Measurements from ENCODE around the gene GSAP.

Gene GSAP

GRCh38 chr7:77407906-77408305 lies 8.2 kb downstream of the GSAP start:
- DNase-seq (ENCODE audit: low read depth, low spot score): no peak

DNA sequence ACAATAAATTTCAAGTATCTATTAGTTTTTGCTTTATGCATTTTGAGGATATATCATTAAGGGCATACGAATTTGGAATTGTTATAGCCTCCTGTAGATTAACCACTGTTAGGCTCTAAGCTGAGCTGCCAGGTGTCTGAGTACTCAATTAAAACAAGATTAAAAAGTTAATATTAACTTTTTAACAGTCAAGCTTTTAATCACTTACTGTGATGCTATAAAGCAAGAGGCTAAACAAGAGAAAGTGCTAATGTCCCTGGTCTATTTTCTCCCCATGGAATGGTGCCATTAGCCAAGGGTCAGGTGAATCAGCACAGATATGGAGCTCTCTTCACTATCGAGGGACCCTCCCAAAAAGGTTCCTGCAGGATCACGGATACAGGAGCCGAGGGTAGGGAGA lies 9.7 kb downstream of the GSAP start:
- no peak for DNase-seq (ENCODE audit: low read depth, low spot score)

DNA sequence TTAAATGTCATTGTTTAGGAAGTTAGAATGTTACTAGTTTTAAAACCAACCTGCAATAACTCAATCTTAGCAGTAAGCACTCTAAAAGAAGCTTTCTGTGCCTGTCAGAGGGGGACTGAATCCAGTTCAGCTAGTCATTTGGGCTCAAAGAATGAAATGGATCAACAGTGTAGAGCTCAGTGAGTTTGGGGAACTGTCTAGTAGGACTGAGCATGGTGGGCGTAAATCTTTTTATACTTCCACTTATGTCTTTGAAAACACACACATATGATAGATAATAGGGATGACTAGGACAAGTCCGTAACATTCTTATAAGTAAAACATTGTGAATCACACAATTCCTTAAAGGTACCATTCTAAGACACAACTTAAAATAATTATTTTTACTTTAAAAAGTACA lies 11.5 kb downstream of the GSAP start:
- no peak for DNase-seq (ENCODE audit: low read depth, low spot score)

GRCh38 chr7:77403957-77404356 lies 12.2 kb downstream of the GSAP start:
- DNase-seq (ENCODE audit: low read depth, low spot score): no peak

DNA sequence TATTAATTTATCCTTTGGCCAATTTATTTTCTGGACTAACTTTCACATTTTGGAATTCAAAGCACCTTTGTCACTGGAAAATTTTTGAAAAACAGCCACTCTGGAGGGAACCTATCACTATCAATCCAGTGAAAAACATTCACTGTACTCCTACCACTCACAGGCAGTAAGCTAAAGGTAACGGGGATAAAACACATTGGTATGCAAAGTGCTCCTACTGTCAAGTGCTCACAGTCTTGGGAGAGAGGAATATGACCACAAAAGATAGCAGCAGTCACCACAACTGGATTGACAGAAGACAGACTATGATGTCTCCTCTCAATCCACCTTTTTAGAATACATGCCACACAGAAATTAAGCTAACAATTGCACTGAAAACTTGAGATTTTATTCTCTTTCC lies 13.3 kb downstream of the GSAP start:
- DNase-seq (ENCODE audit: low read depth, low spot score): no peak

GRCh38 chr7:77401002-77401401 lies 15.1 kb downstream of the GSAP start:
- DNase-seq (ENCODE audit: low read depth, low spot score): no peak

DNA sequence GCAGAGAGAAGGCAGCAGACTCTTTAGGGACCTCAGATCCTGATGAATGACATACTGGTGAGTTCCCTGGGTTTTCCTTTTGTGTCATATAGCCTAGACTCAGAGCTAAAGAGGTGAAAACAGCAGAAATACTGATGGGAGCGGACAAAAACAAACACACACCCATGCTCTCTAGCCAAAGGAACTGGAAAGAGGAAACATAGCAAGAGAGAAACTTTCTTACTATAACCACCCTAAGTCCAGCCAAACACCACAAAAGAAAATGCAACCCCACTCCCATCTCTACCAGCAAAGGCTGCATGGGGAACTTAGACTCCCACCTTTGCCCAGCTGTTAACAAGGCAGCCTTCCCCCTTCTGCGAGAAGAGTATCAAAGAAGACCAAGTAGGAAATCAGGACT lies 16.3 kb downstream of the GSAP start:
- DNase-seq (ENCODE audit: low read depth, low spot score): no peak

- DNase-seq (ENCODE audit: low read depth, low spot score): no peak
Measured at GRCh38 chr7:77396894-77397547, 19.1 kb downstream of the GSAP start.

- DNase-seq (ENCODE audit: low read depth, low spot score): no peak
Measured at GRCh38 chr7:77395626-77396025, 20.5 kb downstream of the GSAP start.

DNA sequence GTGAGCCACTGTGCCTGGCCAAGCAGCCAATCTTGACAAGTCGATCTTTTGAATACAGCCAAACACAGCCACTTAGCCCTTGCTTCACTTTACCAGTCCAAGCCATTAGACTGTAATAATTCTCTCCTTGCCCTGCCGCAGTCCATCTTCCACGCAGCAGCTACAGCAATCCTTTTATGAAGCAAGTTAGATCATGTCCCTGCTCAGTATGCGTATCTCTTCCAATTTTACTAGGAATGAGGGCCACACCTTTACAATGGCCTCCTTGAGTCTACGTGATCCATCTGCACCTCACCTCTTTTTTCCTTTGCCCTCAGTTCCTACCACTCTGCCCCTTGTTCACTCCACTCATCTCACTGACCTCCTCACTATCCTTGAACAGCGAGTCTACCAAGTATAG lies 22.2 kb downstream of the GSAP start:
- no peak for DNase-seq (ENCODE audit: low read depth, low spot score)

- no peak for DNase-seq (ENCODE audit: low read depth, low spot score)
Measured at GRCh38 chr7:77393261-77393660, 22.9 kb downstream of the GSAP start.

DNA sequence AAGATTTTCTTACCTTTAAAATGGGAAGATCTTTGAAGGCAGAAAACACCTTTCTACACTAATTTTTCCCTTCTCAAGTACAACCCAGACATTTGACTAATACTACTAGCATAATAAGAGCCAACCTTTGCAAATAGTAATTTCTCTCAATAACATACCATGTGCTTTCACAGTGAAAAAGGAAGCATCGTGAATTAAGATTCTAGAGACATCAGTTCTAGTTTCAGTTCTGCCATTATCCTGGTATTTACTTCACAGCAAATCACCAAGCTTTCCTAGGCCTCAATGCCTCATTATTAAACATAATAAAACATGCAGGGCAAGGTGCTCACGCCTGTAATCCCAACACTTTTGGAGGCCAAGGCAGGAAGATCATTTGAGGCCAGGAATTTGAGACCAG lies 24.9 kb downstream of the GSAP start:
- DNase-seq (ENCODE audit: low read depth, low spot score): no peak

DNA sequence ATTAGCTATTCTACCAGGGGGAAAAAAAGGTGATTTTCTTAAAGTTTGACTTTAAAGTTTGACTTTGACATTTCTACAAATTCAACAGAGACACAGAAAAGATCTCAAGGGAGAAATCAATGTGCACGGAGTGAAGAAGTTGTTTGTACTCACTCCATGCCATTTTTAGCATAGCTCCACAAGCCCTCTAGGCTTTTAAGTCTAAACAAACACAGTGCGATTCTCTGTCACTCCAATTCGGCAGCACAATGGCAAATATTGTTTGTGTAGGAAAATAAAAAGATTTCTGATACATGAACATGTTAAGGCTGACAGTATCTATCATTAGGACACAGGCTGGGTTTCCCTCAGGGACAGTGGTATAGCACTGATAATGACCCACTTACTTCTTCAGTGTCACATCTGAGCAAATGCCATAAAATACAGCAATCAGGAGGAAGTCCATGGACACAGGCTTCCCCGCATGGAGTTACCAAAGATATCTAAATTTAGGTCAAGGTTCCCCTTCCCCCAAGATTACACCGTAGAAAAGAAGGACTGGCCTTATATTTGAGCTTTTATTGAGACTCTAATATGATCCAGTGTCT lies 28.0 kb downstream of the GSAP start:
- DNase-seq (ENCODE audit: low read depth, low spot score): no peak

GRCh38 chr7:77386165-77386822 lies 29.9 kb downstream of the GSAP start:
- no peak for DNase-seq (ENCODE audit: low read depth, low spot score)

DNA sequence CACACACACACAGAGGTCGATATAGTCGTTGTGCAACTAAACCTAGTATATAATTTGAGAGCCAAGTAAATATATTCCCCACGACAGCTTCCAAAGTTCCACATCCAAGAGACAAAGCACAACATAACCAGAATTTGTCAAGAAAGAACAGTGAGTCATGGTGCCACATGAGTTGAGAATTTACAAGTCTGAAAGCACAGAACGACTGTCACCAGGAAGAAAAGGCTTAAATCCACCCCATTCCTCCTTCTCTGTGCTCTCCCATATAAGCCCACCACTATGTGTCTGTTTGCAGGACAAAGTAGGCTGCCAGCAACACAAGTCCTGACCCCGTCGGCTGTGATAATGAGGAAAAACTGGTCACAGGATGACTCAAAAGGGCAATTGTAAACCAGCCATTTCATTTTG lies 32.8 kb downstream of the GSAP start:
- DNase-seq (ENCODE audit: low read depth, low spot score): no peak

- no peak for DNase-seq (ENCODE audit: low read depth, low spot score)
Measured at GRCh38 chr7:77382532-77382931, 33.6 kb downstream of the GSAP start.

DNA sequence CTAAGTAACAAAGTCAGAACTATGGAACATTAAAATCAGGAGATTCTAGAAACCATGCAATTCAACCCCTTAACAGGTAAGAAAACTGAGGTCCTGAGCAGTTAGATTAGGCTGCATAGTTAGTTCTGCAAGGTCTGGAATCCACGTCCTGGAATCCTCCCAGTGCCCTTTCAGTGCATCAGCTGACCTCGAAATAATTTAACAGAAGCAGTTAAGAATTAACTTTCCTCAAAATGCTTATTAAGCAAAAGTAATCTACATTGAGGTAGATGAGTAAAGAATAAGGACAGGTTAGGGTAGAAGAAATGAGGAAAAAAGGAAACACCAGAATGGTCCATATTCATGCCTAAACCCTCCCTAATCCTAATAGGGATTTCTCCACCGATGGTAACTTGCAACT lies 37.6 kb downstream of the GSAP start:
- no peak for DNase-seq (ENCODE audit: low read depth, low spot score)

DNA sequence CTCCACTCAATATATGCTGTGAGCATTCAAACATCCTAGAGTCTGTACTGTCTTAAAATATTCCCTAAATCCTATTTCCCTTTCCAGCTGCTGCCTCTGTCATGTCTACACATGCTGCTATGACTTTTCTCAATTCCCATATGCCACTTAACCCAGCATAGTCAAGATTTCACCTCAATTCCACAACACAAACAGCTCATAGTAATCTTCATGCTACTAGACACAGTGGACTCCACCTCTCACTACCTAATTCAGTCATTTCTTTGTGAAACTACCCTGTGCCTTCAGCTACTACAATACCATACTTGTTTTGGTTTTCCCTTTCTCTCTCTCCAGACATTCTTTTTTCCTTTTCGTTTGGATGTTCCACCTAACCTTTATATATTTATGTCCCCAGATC lies 45.5 kb downstream of the GSAP start:
- DNase-seq (ENCODE audit: low read depth, low spot score): no peak

DNA sequence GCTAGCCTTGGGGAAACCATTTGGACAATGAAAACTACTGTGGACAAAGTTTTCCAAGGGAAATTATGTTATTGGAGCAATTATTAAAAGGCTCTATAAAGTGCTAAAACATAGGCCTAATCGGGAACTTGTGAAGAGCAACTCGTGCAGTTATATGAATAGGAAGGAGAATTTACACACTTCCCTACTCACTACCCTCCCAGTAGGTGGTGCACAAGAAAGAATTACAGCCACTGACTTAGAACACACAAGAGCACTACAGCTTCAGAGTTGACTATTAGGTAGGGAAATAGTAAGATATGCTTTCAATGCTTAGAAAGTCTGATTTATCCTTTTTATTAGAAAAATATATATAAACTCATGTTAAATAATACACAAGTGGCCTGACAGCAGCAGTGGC lies 47.2 kb downstream of the GSAP start:
- no peak for DNase-seq (ENCODE audit: low read depth, low spot score)

- DNase-seq (ENCODE audit: low read depth, low spot score): no peak
Measured at GRCh38 chr7:77367976-77368375, 48.2 kb downstream of the GSAP start.

DNA sequence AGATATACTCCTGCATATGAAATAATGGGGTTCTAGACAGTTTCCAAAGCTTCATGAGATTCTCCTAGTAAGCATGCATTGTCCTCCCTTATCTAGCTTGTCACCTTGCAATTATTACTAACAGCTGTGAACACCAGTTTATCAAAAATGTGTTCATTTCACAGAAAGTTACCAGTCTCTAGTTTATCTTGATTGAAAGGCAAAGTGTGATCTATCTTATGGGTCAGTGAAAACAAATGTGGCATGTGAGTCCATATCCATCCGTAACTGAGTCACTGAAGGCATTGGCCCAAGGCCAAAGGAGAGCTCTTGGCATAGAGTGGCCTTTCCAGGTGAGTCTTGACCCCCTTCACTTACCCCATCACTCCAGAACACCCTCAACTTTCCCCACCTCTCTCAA lies 53.2 kb downstream of the GSAP start:
- no peak for DNase-seq (ENCODE audit: low read depth, low spot score)

GRCh38 chr7:77360969-77361368 lies 55.2 kb downstream of the GSAP start:
- no peak for DNase-seq (ENCODE audit: low read depth, low spot score)

GRCh38 chr7:77360104-77360503 lies 56.0 kb downstream of the GSAP start:
- DNase-seq (ENCODE audit: low read depth, low spot score): no peak

Measured in ELF-1 (cell line).